ENCODE measurements around the gene GNAQ. TPM values are rescaled to one million over a fixed set of nuclear protein-coding genes. Genes with fewer than 3 reads are reported as not detected.
"Not testable (repeated sequence)": the region's sequence is repeated elsewhere in the genome, so short reads cannot be mapped to it uniquely, and the experiment has no call there.

The GNAQ gene
- total RNA-seq: 10 to 100 TPM; 15.3 to 18.2 TPM

DNA sequence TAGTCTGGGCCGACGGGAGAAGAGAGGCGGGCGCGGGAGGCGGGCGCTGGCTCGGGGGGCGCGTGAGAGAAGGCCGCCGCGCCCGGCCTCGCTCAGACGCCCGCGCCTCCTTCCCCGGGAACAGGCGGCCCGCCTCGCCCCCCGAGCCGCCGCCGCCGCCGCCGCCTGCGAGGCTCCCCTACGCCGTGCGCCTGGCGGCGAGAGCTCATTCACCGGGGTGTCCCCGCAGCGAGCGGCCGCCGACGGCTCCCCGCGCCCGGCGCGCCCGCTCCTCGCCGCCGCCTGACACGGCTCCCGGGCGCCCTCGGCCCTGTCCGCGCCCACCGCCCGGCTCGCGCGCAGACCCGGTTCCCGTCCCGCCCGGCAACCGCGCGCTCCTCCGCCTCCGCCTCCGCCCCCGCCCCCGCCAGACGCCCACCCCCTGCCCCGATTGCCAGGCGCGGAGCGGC lies at the start of gene GNAQ:
Gene GNAQ, minus strand, starts transcription at position 368 of the 449 bp plus-strand sequence. CDS start 576 bp downstream, outside the sequence.
- POLR2A ChIA-PET: no interaction called here
- CTCF ChIA-PET: interaction anchor here (1.2 kb wide), 1 partner anchor 55 kb away, joined by 3 read pairs; no protein-coding TSS in a partner anchor

DNA sequence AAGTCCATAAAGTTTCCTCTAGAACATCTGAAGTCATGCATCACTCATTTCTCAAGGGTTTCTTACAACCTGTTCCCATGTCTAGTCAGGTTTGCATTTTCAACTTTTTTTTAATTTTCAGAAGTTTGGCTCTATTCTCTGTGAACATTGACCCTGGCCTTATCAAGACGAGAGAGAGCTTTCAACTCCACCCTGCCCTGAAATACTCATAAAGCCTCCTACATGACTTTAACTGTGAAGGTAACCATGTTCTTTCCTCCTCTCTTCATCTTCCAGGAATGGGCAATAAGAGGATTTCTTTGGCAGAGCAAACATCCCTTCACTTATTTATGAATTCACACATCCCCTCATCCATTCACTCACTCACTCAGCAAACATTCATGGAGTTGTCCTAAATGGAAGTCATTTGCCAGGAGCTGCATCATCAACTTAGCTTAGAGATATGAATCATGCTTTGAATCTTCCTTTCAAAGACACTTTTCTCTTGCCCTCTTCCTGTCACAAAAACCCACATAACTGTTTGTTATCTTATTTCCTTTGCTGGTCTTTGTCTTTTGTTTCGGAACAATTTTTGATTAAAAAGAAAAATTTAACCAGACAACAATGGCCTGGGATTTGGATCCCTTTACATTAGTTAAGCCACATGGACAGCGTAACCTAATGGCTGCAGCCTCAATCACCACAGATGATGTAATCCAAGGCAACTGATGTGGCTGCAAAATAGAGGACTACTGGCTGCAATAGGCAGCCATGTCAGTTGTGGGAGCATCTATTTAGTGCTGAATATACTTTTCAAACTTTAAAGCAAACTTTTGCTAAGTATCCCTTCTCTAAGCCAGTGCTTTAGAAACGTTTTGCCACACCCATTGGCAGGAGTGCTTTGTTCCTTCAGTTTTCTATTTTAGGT lies 43.0 kb upstream of the GNAQ start:
- ChIA-PET CTCF (interaction anchor here (0.9 kb wide), 1 partner anchor 35 kb away, joined by 3 read pairs; no protein-coding TSS in a partner anchor), POLR2A (no interaction called here)

GRCh38 chr9:78073722-78074121 lies 42.1 kb upstream of the GNAQ start:
- ChIA-PET CTCF (interaction anchor here (0.9 kb wide), 1 partner anchor 34 kb away, joined by 3 read pairs; no protein-coding TSS in a partner anchor), POLR2A (no interaction called here)

- ChIA-PET CTCF (interaction anchor here (0.6 kb wide), 1 partner anchor 38 kb away, joined by 3 read pairs; no protein-coding TSS in a partner anchor), POLR2A (no interaction called here)
Observed at GRCh38 chr9:78072586-78073199, 41.1 kb upstream of the GNAQ start.

GRCh38 chr9:78070521-78070920 lies 38.9 kb upstream of the GNAQ start:
- CTCF ChIA-PET: no interaction called here
- POLR2A ChIA-PET: no interaction called here

- POLR2A ChIA-PET: no interaction called here
Observed at GRCh38 chr9:78064075-78064474, 32.5 kb upstream of the GNAQ start.

GRCh38 chr9:78062710-78063109 lies 31.1 kb upstream of the GNAQ start:
- POLR2A ChIA-PET: no interaction called here

More at GRCh38 chr9:78064075-78064474, 32.5 kb upstream of the GNAQ start:
- CTCF ChIA-PET: no interaction called here

GRCh38 chr9:78054218-78054617 lies 22.6 kb upstream of the GNAQ start:
- POLR2A ChIA-PET, CTCF ChIA-PET: not testable (repeated sequence)

More at GRCh38 chr9:78062710-78063109, 31.1 kb upstream of the GNAQ start:
- CTCF ChIA-PET: interaction anchor here (0.7 to 1.2 kb wide), 2 partner anchors 30 to 605 kb away, joined by 4 read pairs; no protein-coding TSS in a partner anchor

DNA sequence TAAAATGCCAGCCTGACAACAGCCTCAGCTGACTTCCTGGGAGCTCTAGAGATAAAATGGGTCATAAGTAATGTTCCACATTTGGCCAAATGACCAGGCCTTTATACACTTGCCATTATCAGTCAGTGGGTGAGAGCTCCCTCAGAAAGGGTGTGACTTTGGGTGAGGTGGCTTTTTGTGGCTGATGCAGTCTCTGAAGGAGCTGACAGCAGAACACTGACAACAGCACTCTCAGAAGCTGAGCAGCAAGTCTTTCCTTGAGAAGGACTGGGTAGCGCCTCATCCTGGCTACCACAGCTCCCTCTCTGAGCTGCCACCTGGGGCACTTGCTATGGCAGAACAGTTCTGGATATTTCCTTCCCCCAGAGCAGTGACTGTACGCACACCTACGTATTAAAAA lies 22.0 kb upstream of the GNAQ start:
- POLR2A ChIA-PET: no interaction called here
- CTCF ChIA-PET: no interaction called here

- CTCF ChIA-PET: interaction anchor here (2.7 kb wide), 1 partner anchor 15 kb away, joined by 10 read pairs; no protein-coding TSS in a partner anchor
- POLR2A ChIA-PET: no interaction called here
Observed at GRCh38 chr9:78050421-78050820, 18.8 kb upstream of the GNAQ start.

GRCh38 chr9:78049484-78049883 lies 17.9 kb upstream of the GNAQ start:
- ChIA-PET POLR2A (no interaction called here), CTCF (interaction anchor here (2.7 kb wide), 1 partner anchor 14 kb away, joined by 10 read pairs; no protein-coding TSS in a partner anchor)

GRCh38 chr9:78047106-78047505 lies 15.5 kb upstream of the GNAQ start:
- ChIA-PET POLR2A (no interaction called here), CTCF (no interaction called here)

DNA sequence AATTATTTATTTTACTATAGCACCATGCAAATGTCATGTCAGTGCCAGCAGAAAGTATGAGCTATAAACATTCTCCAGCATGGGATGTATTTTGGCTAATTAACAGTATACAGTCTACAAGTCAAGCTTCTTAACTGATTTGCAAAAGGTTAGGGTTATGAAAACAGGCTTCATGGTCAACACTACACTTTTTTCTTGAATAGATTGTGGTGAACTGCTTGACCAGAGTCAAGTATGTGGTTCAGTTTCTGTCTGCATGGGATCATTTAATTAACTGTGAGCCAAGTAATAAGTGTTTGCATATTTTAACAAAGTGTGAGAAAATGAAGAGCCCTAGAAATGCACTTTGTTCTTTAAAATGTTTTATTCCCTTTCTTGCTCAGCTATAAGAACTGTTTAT lies 14.5 kb upstream of the GNAQ start:
- ChIA-PET CTCF (no interaction called here), POLR2A (no interaction called here)

GRCh38 chr9:78044886-78045285 lies 13.3 kb upstream of the GNAQ start:
- CTCF ChIA-PET: interaction anchor here (0.8 kb wide), 1 partner anchor 69 kb away, joined by 3 read pairs; no protein-coding TSS in a partner anchor
- POLR2A ChIA-PET: no interaction called here

DNA sequence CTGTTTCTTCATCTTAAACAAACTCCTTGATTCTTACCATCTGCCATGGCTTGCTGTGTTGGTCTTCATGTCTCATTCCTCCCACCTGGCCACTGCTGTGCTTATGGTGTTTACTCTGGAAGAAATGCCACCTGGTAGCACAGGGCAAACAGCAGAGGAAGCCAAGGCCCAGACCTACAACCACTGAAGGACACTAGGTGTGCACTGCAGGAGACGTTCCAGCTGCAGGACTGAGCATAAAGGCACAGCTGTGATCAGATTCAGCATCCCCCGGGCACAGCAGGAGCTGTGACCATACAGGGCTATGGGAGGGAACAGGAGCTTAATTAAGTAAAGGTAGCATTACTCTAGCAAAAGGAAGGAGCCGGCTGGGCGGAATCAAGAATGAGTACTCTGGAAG lies 12.6 kb upstream of the GNAQ start:
- POLR2A ChIA-PET: no interaction called here
- CTCF ChIA-PET: no interaction called here

GRCh38 chr9:78041971-78042370 lies 10.4 kb upstream of the GNAQ start:
- CTCF ChIA-PET: no interaction called here

DNA sequence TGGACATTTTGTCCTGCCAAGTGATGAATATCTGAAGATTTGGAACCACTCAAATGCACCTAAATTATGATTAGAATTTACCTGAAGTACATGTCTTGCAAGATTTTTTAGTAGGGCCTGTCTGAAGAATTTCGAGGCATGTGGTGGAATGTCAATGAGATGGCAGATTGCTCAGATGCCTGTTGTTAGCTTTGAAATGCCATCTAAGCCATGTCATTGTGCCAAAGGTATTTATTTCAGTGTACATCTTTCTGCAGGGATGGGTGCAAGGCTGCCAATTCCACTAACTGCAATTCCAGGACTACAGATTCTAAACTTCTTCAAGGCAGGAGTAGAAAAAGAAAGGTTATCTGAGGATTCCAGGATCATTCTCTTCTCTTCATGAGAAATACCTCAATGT lies 9.1 kb upstream of the GNAQ start:
- ChIA-PET CTCF (no interaction called here), POLR2A (no interaction called here)

More at GRCh38 chr9:78041971-78042370, 10.4 kb upstream of the GNAQ start:
- POLR2A ChIA-PET: no interaction called here

DNA sequence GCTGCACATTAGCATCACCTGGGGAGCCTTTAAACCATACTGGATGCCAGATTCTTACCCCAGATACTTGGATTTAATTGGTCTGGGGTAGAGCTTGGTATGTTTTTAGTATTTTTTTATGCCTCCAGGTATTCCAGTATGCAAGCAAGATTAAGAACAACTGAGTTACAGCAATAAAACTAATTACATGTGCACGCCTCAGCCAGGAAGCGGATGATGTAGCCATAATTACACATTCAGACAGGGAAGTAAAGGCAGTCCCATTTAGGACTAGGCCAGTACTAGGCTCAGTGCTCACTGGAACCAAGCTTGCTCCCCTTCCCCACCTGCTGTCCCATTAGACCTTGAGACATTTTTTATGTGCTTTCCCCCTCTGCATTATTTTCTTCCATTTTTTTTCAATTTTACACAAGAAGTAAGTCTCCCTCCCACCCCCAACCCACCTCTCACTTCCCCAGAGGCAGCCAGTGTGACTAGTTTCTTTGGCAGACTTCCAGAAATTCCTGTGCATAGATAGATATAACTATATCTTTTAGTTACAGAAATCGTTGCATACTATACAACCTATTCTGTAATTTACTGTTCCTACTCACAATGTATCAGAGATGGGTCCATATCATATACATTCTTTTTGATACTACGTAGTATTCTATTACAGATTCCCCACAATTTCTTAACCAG lies 7.1 kb upstream of the GNAQ start:
- CTCF ChIA-PET: interaction anchor here (0.8 kb wide), 1 partner anchor 582 kb away, joined by 4 read pairs; no protein-coding TSS in a partner anchor

DNA sequence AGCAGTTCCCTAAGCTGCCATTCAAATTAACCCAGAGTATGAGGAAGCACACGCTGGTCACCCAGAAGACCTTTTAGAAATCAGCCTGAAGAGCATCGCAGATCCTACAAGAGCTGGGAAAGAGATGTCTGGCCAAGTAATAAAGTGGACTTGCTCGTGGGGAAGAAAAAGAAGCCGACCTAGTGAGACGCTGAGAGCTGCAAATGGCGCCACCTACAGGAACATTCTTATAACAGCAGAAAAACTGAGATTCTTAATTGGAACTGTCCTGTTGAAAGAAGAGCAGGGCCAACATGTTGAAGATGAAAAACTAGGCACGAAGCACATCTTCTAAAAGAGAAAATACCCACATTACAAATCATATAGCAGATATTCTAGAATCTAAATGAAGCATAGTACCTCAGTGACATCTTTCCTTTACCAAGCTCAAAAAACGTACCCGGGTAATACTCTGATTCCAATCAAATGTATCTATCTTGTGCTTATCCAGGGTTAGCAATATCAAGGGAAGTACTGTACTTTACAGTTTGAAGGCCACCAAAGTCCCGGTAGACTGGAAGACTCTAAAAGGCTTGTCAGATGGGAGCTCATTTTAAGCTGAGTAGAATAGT lies 3.9 kb upstream of the GNAQ start:
- CTCF ChIA-PET: interaction anchor here (0.8 to 1.7 kb wide), 8 partner anchors 15 to 606 kb away, joined by 3 to 10 read pairs (median 3); no protein-coding TSS in a partner anchor
- POLR2A ChIA-PET: no interaction called here

More for the DNA sequence above, 7.1 kb upstream of the GNAQ start:
- POLR2A ChIA-PET: no interaction called here
